IMR-90 (cell line): Measurements from ENCODE around the gene MICAL2. TPM values are rescaled to one million over a fixed set of nuclear protein-coding genes. Genes with fewer than 3 reads are reported as not detected.

Experiments
- ATAC-seq: fragments of 200-7000 bp; cut with Tn5 transposase; 2 replicates; pipeline ENCODE4 v1.9.1; 2020; ENCODE audit warnings: low read depth, mild to moderate bottlenecking, moderate library complexity
- BruUV-seq: library from RNA; stranded (reverse); fragments of 400-500 nt; replicated peaks from 2 replicates; lab custom pipeline; 2021; lab: Mats Ljungman, UMichigan
- CTCF ChIA-PET: fragments of 300-600 bp; formaldehyde crosslinking; extraction: SDS; loops from one replicate; lab custom pipeline; 2021; ENCODE audit warnings: antibody characterized with exemption; lab: Yijun Ruan, JAX
- POLR2A ChIA-PET: fragments of 300-600 bp; sonication (Branson Sonifier 250); formaldehyde crosslinking; loops from one replicate; lab custom pipeline; 2022; ENCODE audit warnings: antibody characterized with exemption; ENCODE audit not compliant: unreplicated experiment; lab: Charles Lee
- DNase-seq: peaks from one replicate; pipeline ENCODE4 v3.0.0; 2013
- H2AFZ ChIP-seq: replicated peaks from 2 replicates; pipeline ENCODE3; 2013; ENCODE audit warnings: low read length, mild to moderate bottlenecking; ENCODE audit not compliant: poor library complexity
- H2AK5ac ChIP-seq: 2 replicates; pipeline ENCODE4 v1.6.1; 2013; ENCODE audit warnings: low read depth, low read length, inconsistent platforms
- H2AK9ac ChIP-seq: replicated peaks from 2 replicates; pipeline ENCODE3; 2013; ENCODE audit warnings: mild to moderate bottlenecking, low read depth, low read length, moderate library complexity; ENCODE audit not compliant: poor library complexity
- H2BK120ac ChIP-seq: 2 replicates; pipeline ENCODE4 v1.6.1; 2013; ENCODE audit warnings: low read depth, low read length, inconsistent platforms
- H2BK15ac ChIP-seq: 3 replicates; pipeline ENCODE4 v1.6.1; 2013; ENCODE audit warnings: low read depth, low read length, inconsistent platforms
- H2BK20ac ChIP-seq: 2 replicates; pipeline ENCODE4 v1.6.1; 2013; ENCODE audit warnings: low read depth, mild to moderate bottlenecking, inconsistent platforms, low read length, moderate library complexity
- H2BK5ac ChIP-seq: 2 replicates; pipeline ENCODE4 v1.6.1; 2013; ENCODE audit warnings: mild to moderate bottlenecking, low read depth, low read length, inconsistent platforms; ENCODE audit not compliant: poor library complexity, severe bottlenecking
- H3K14ac ChIP-seq: replicated peaks from 2 replicates; pipeline ENCODE4 v1.6.1; 2013; ENCODE audit warnings: low read depth, low read length, inconsistent platforms
- H3K18ac ChIP-seq: 2 replicates; pipeline ENCODE4 v1.6.1; 2013; ENCODE audit warnings: low read depth, low read length, control low read depth
- H3K23ac ChIP-seq: 2 replicates; pipeline ENCODE4 v1.6.1; 2013; ENCODE audit warnings: low read depth, low read length, inconsistent platforms
- H3K27ac ChIP-seq: 2 replicates; pipeline ENCODE4 v1.5.1; 2013; ENCODE audit warnings: mild to moderate bottlenecking, control low read depth, low read length; ENCODE audit not compliant: insufficient read depth
- H3K27me3 ChIP-seq: 2 replicates; pipeline ENCODE4 v1.6.1; 2013; ENCODE audit warnings: low read length; ENCODE audit not compliant: control insufficient read depth, insufficient read depth
- H3K36me3 ChIP-seq: 2 replicates; pipeline ENCODE4 v1.6.1; 2013; ENCODE audit warnings: low read length, mixed read lengths; ENCODE audit not compliant: control insufficient read depth, insufficient read depth
- H3K4ac ChIP-seq: 2 replicates; pipeline ENCODE4 v1.6.1; 2013; ENCODE audit warnings: low read depth, low read length, inconsistent platforms
- H3K4me1 ChIP-seq: 2 replicates; pipeline ENCODE4 v1.6.1; 2013; ENCODE audit warnings: low read length, mixed read lengths; ENCODE audit not compliant: control insufficient read depth, insufficient read depth
- H3K4me2 ChIP-seq: 2 replicates; pipeline ENCODE4 v1.6.1; 2013; ENCODE audit warnings: low read depth, mild to moderate bottlenecking, control low read depth, low read length, moderate library complexity
- H3K4me3 ChIP-seq: 2 replicates; pipeline ENCODE4 v1.5.1; 2013; ENCODE audit warnings: low read depth, mild to moderate bottlenecking, control low read depth, low read length, moderate library complexity; ENCODE audit not compliant: insufficient read depth
- H3K56ac ChIP-seq: 2 replicates; pipeline ENCODE4 v1.6.1; 2013; ENCODE audit warnings: low read length, inconsistent platforms; ENCODE audit not compliant: insufficient read depth; ENCODE audit errors: extremely low read depth
- H3K79me1 ChIP-seq, 2 experiments: 2 replicates each; pipeline ENCODE4 v1.6.1; 2013; ENCODE audit warnings: low read length in 2 of 2, inconsistent platforms in 1 of 2, low read depth in 1 of 2
- H3K9ac ChIP-seq: 2 replicates; pipeline ENCODE4 v1.6.1; 2013; ENCODE audit warnings: low read depth, low read length, control low read depth
- H3K9me1 ChIP-seq: 2 replicates; pipeline ENCODE4 v1.6.1; 2013; ENCODE audit warnings: low read length, inconsistent platforms; ENCODE audit not compliant: insufficient read depth
- H3K9me3 ChIP-seq: 2 replicates; pipeline ENCODE4 v1.6.1; 2013; ENCODE audit warnings: low read length; ENCODE audit not compliant: control insufficient read depth, insufficient read depth
- H4K20me1 ChIP-seq: 2 replicates; pipeline ENCODE4 v1.6.1; 2013; ENCODE audit warnings: low read length, inconsistent platforms; ENCODE audit not compliant: insufficient read depth
- H4K5ac ChIP-seq: 2 replicates; pipeline ENCODE4 v1.6.1; 2013; ENCODE audit warnings: mild to moderate bottlenecking, low read depth, low read length, control low read depth
- H4K8ac ChIP-seq, 2 experiments: 2 replicates each; pipeline ENCODE4 v1.6.1; 2013; ENCODE audit warnings: low read depth in 2 of 2, low read length in 2 of 2, control low read depth in 1 of 2, inconsistent platforms in 1 of 2
- H4K91ac ChIP-seq: 2 replicates; pipeline ENCODE4 v1.6.1; 2013; ENCODE audit warnings: low read depth, low read length, inconsistent platforms; ENCODE audit not compliant: insufficient read depth
- BHLHE40 ChIP-seq: fragments of 150-350 bp; IDR thresholded peaks from 2 replicates; pipeline ENCODE4 v1.6.1; 2016; ENCODE audit warnings: mild to moderate bottlenecking, low read depth, low read length
- CEBPB ChIP-seq: IDR thresholded peaks from 2 replicates; pipeline ENCODE4 v1.6.1; 2012; ENCODE audit warnings: low read depth, low read length, improper control_type of control experiment
- CHD1 ChIP-seq: IDR thresholded peaks from 2 replicates; pipeline ENCODE4 v1.6.1; 2012; ENCODE audit warnings: low read depth, low read length, improper control_type of control experiment
- FOS ChIP-seq: fragments of 150-350 bp; IDR thresholded peaks from 2 replicates; pipeline ENCODE4 v1.6.1; 2016; ENCODE audit warnings: low read depth, low read length
- MAFK ChIP-seq: IDR thresholded peaks from 2 replicates; pipeline ENCODE4 v1.6.1; 2012; ENCODE audit warnings: low read depth, low read length, improper control_type of control experiment
- MAZ ChIP-seq: IDR thresholded peaks from 2 replicates; pipeline ENCODE4 v1.6.1; 2012; ENCODE audit warnings: low read depth, mild to moderate bottlenecking, low read length, improper control_type of control experiment, moderate library complexity, borderline replicate concordance
- MXI1 ChIP-seq: IDR thresholded peaks from 2 replicates; pipeline ENCODE4 v1.6.1; 2012; ENCODE audit warnings: low read depth, mild to moderate bottlenecking, low read length, moderate library complexity, borderline replicate concordance
- NFE2L2 ChIP-seq: fragments of 150-350 bp; IDR thresholded peaks from 2 replicates; pipeline ENCODE4 v1.6.1; 2016; ENCODE audit warnings: low read depth, mild to moderate bottlenecking, low read length
- POLR2A ChIP-seq: IDR thresholded peaks from 2 replicates; pipeline ENCODE4 v1.6.1; 2012; ENCODE audit warnings: mild to moderate bottlenecking, low read depth, low read length
- RAD21 ChIP-seq: IDR thresholded peaks from 2 replicates; pipeline ENCODE4 v1.6.1; 2012; ENCODE audit warnings: low read length, improper control_type of control experiment
- RCOR1 ChIP-seq: IDR thresholded peaks from 2 replicates; pipeline ENCODE4 v1.6.1; 2012; ENCODE audit warnings: mild to moderate bottlenecking, low read length, improper control_type of control experiment; ENCODE audit not compliant: insufficient replicate concordance
- RFX5 ChIP-seq: IDR thresholded peaks from 2 replicates; pipeline ENCODE4 v1.8.0; 2012; ENCODE audit warnings: low read depth, mild to moderate bottlenecking, low read length, moderate library complexity
- SMC3 ChIP-seq: fragments of 150-350 bp; IDR thresholded peaks from 2 replicates; pipeline ENCODE4 v1.6.1; 2016; ENCODE audit warnings: low read depth, mild to moderate bottlenecking, antibody characterized with exemption, low read length, moderate library complexity
- WGBS, 2 experiments: methylation state at CpG; one replicate each; pipeline versions ENCODE4 v1.1.5 to v1.1.7; 2013; ENCODE audit warnings: missing lambda C conversion rate in 2 of 2; ENCODE audit not compliant: insufficient read length in 1 of 2; ENCODE audit errors: extremely low coverage in 2 of 2; 5-methylcytosine and 5-hydroxymethylcytosine counted together
- dilution Hi-C: fragments of 300-500 bp; cut with HindIII; formaldehyde crosslinking; loops from one replicate; pipeline ENCODE4 v1.14.3; 2018; ENCODE audit warnings: low sequenced_read_pairs; ENCODE audit not compliant: unreplicated experiment
- in situ Hi-C: fragments of 300-500 bp; cut with MboI; formaldehyde crosslinking; loops from 3 replicates; pipeline ENCODE4 v1.14.3; 2019; ENCODE audit warnings: low sequenced_read_pairs, inconsistent platforms, mixed read lengths
- intact Hi-C: fragments of 100-400 bp; cut with micrococcal nuclease; formaldehyde crosslinking; loops from 2 replicates; pipeline ENCODE4 v1.10.0; 2022
- polyA plus RNA-seq, 3 experiments: library from polyadenylated mRNA; depleted of rRNA; stranded (reverse); fragments of >200 nt; gene quantifications; 2 replicates each; pipeline ENCODE4 v1.2.3, GENCODE V29; 2012; ENCODE audit warnings: low replicate concordance in 1 of 3
- total RNA-seq: library from RNA; depleted of rRNA; stranded (reverse); fragments of >200 nt; gene quantifications from 2 replicates; pipeline ENCODE4 v1.2.3, GENCODE V29; 2012
- TF ChIP-seq, protein P1 (sequence below): fragments of 150-350 bp; IDR thresholded peaks from 2 replicates; pipeline ENCODE4 v1.6.1; 2017; ENCODE audit warnings: mild to moderate bottlenecking, antibody characterized with exemption, low read length, low read depth
- TF ChIP-seq, protein P2 (sequence below): fragments of 150-350 bp; IDR thresholded peaks from 2 replicates; pipeline ENCODE4 v1.6.1; 2016; ENCODE audit warnings: low read depth, mild to moderate bottlenecking, low read length, moderate library complexity, borderline replicate concordance
- TF ChIP-seq, protein P3 (sequence below): conservative IDR thresholded peaks from 2 replicates; pipeline ENCODE4 v1.5.1; 2012; ENCODE audit warnings: mild to moderate bottlenecking, low read depth, low read length, improper control_type of control experiment

Gene MICAL2
- total and polyA plus RNA-seq, 2 of the 4 experiments (the other 2 are of a cell fraction), result 170 to 336 TPM

DNA sequence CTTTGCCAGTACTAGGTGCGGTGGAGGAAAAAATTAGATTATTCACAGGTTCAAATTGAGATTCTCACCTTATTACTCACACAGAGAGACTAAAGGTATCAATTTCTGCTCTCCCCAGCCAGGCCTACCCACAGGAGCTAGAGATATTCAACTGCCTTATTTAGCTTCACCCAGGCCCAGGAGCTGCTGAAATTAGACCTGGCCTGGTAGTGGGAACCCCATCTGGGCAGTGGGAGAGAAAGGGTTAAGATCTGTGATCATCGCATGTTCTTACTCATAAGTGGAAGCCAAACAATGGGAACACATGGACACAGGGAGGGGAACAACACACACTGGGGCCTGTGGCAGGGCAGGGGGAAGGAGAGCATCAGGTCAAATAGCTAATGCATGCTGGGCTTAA, 20.9 kb upstream of the MICAL2 start:
- 0% methylated on average over 1 of the region's 2 CpGs; no CpG with 5 or more reads in 1 of the 2 experiments for WGBS, 2 experiments
- Histone ChIP-seq H3K9me3 (no peaks in the 10 kb centered on the region), H2BK15ac (peak overlapping the region; percentile 99; the same call in 2 of the 3 replicates), H4K8ac (peak overlapping the region; percentile 99 to 100), H3K14ac (peak overlapping the region; percentile 100), H3K27me3 (no peaks in the 10 kb centered on the region), H4K20me1 (no peaks in the 10 kb centered on the region), H2AK9ac (peak overlapping the region; percentile 66), H3K4me1 (peaks cover 36% of the 10 kb centered on the region), H3K56ac (no peak overlapping the region), H4K91ac (peak overlapping the region; percentile 91), H2AK5ac (peak overlapping the region; percentile 100), H2BK120ac (peak overlapping the region; percentile 100), H3K18ac (peak overlapping the region; percentile 22; the same call in 1 of the 2 replicates), H3K79me1 (peaks cover 8 to 55% of the 10 kb centered on the region in 2 experiments; a peak in 3 of 4 replicates), H3K4me2 (no peak overlapping the region), H2BK5ac (peak overlapping the region; percentile 100), H3K4ac (peak overlapping the region; percentile 100), H2BK20ac (peak overlapping the region; percentile 100), H2AFZ (peak overlapping the region; percentile 53), H3K36me3 (no peaks in the 10 kb centered on the region), H3K23ac (peak overlapping the region; percentile 80), H3K9ac (0 out of 2 replicates have a peak overlapping the region, but pooled peaks have one; percentile 5), H4K5ac (peak overlapping the region; percentile 78), H3K4me3 (no peak overlapping the region), H3K9me1 (peaks cover 38% of the 10 kb centered on the region), H3K27ac (peak overlapping the region; percentile 44)
- dilution Hi-C loops (no loop called here), in situ Hi-C loops (no loop called here), intact Hi-C loops (loop anchor here (10.0 kb wide), 1 partner anchor 145 kb away; no protein-coding TSS in a partner anchor)
- ATAC-seq, result no peak
- CTCF ChIA-PET, result no interaction called here
- BruUV-seq, result no TSS peak
- peak; percentile 65 for DNase-seq
- POLR2A ChIA-PET, result no interaction called here
- TF ChIP-seq POLR2A (no peak), MXI1 (no peak), MAZ (no peak), RCOR1 (no peak), CEBPB (no peak), RAD21 (no peak), NFE2L2 (no peak), RFX5 (no peak), FOS (no peak), SMC3 (no peak), CHD1 (no peak), MAFK (no peak), BHLHE40 (no peak)
- TF ChIP-seq, protein P1, sequence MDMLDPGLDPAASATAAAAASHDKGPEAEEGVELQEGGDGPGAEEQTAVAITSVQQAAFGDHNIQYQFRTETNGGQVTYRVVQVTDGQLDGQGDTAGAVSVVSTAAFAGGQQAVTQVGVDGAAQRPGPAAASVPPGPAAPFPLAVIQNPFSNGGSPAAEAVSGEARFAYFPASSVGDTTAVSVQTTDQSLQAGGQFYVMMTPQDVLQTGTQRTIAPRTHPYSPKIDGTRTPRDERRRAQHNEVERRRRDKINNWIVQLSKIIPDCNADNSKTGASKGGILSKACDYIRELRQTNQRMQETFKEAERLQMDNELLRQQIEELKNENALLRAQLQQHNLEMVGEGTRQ, result no peak
- TF ChIP-seq, protein P2, sequence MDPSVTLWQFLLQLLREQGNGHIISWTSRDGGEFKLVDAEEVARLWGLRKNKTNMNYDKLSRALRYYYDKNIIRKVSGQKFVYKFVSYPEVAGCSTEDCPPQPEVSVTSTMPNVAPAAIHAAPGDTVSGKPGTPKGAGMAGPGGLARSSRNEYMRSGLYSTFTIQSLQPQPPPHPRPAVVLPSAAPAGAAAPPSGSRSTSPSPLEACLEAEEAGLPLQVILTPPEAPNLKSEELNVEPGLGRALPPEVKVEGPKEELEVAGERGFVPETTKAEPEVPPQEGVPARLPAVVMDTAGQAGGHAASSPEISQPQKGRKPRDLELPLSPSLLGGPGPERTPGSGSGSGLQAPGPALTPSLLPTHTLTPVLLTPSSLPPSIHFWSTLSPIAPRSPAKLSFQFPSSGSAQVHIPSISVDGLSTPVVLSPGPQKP, result no peak
- TF ChIP-seq, protein P3, sequence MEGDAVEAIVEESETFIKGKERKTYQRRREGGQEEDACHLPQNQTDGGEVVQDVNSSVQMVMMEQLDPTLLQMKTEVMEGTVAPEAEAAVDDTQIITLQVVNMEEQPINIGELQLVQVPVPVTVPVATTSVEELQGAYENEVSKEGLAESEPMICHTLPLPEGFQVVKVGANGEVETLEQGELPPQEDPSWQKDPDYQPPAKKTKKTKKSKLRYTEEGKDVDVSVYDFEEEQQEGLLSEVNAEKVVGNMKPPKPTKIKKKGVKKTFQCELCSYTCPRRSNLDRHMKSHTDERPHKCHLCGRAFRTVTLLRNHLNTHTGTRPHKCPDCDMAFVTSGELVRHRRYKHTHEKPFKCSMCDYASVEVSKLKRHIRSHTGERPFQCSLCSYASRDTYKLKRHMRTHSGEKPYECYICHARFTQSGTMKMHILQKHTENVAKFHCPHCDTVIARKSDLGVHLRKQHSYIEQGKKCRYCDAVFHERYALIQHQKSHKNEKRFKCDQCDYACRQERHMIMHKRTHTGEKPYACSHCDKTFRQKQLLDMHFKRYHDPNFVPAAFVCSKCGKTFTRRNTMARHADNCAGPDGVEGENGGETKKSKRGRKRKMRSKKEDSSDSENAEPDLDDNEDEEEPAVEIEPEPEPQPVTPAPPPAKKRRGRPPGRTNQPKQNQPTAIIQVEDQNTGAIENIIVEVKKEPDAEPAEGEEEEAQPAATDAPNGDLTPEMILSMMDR, result no peak
